Measurements from ENCODE around the gene CNTNAP5.

CNTNAP5 gene

DNA sequence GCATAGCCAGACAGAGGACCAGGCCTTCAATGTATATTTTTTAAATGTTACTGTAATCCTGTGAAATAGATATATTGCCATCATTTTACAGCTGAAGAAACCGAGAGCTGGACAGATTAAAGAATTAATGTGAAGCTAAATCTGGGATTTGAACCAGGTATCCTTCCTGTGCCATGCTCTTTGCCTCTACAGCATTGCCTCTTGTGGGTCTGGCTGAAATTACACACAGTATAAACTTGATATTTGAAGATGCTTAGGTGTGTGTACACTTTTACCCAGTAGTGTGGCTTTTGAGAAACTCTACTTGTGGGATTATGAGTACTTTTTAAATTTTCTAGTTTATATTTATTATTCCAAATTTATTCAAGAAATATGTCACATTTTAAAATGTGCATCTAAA, 264.5 kb downstream of the CNTNAP5 start:
- Histone ChIP-seq H3K27ac (ENCODE audit: low read length) (no peak overlapping the region), H3K79me2 (ENCODE audit: low read length) (no peaks in the 10 kb centered on the region), H3F3A (ENCODE audit: insufficient read depth, low read length) (no peaks in the 10 kb centered on the region), H4K20me1 (ENCODE audit: insufficient read depth, low read length) (no peaks in the 10 kb centered on the region), H2AFZ (ENCODE audit: low read length) (no peak overlapping the region), H3K27me3 (replicated peaks; ENCODE audit: insufficient read depth, low read length) (no peaks in the 10 kb centered on the region), H3K4me2 (ENCODE audit: low read depth, low read length) (no peak overlapping the region), H3K4me3 (ENCODE audit: low read length) (no peak overlapping the region), H3K4me1 (ENCODE audit: low read length) (no peaks in the 10 kb centered on the region), H3K9ac (ENCODE audit: low read length) (no peak overlapping the region), H3K9me3 (replicated peaks; ENCODE audit: insufficient read depth, low read length) (no peaks in the 10 kb centered on the region), H3K9me2 (replicated peaks; ENCODE audit: insufficient read depth, low read length) (no peaks in the 10 kb centered on the region), H3K36me3 (replicated peaks; ENCODE audit: insufficient read depth, low read length) (no peaks in the 10 kb centered on the region)
- DNase-seq: no peak
- TF ChIP-seq EZH2phosphoT487 (IDR thresholded peaks at IDR 0.05; ENCODE audit: low read length) (no peak), EZH2 (optimal IDR thresholded peaks at IDR 0.05; ENCODE audit: low read depth, low read length) (no peak)
- TF ChIP-seq, protein P1, sequence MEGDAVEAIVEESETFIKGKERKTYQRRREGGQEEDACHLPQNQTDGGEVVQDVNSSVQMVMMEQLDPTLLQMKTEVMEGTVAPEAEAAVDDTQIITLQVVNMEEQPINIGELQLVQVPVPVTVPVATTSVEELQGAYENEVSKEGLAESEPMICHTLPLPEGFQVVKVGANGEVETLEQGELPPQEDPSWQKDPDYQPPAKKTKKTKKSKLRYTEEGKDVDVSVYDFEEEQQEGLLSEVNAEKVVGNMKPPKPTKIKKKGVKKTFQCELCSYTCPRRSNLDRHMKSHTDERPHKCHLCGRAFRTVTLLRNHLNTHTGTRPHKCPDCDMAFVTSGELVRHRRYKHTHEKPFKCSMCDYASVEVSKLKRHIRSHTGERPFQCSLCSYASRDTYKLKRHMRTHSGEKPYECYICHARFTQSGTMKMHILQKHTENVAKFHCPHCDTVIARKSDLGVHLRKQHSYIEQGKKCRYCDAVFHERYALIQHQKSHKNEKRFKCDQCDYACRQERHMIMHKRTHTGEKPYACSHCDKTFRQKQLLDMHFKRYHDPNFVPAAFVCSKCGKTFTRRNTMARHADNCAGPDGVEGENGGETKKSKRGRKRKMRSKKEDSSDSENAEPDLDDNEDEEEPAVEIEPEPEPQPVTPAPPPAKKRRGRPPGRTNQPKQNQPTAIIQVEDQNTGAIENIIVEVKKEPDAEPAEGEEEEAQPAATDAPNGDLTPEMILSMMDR (IDR thresholded peaks at IDR 0.05; ENCODE audit: low read length): no peak

DNA sequence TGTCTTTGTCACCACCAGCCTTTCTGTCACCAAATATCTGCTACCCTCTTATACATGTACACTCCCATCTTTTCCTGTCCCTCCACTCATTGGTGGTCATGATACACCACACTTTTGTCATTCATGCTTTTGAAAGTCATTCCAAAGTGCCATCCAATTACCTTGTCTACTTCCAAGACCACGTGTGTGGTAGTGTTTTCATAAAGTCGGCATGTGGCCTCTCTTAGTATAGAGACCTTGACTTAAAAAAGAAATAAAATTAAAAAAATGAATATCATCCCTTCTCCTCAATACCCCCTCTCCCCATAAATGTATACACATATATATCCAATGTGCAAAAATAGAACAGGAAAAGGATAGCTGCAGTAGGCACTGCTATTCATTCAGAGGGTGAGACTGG, 271.4 kb downstream of the CNTNAP5 start:
- no peak overlapping the region for H3K4me3 ChIP-seq (ENCODE audit: low read length)
- no peaks in the 10 kb centered on the region for H3K79me2 ChIP-seq (ENCODE audit: low read length)
- DNase-seq: no peak
- no peaks in the 10 kb centered on the region for H3K9me3 ChIP-seq (replicated peaks; ENCODE audit: insufficient read depth, low read length)
- TF ChIP-seq EZH2 (optimal IDR thresholded peaks at IDR 0.05; ENCODE audit: low read depth, low read length) (no peak), EZH2phosphoT487 (IDR thresholded peaks at IDR 0.05; ENCODE audit: low read length) (no peak)
- TF ChIP-seq, protein P1 (IDR thresholded peaks at IDR 0.05; ENCODE audit: low read length): no peak
- H4K20me1 ChIP-seq (ENCODE audit: insufficient read depth, low read length): no peaks in the 10 kb centered on the region
- H3K36me3 ChIP-seq (replicated peaks; ENCODE audit: insufficient read depth, low read length): no peaks in the 10 kb centered on the region
- no peak overlapping the region for H2AFZ ChIP-seq (ENCODE audit: low read length)
- no peak overlapping the region for H3K9ac ChIP-seq (ENCODE audit: low read length)
- H3K9me2 ChIP-seq (replicated peaks; ENCODE audit: insufficient read depth, low read length): no peaks in the 10 kb centered on the region
- H3K4me1 ChIP-seq (ENCODE audit: low read length): peaks cover 4% of the 10 kb centered on the region
- H3K27me3 ChIP-seq (replicated peaks; ENCODE audit: insufficient read depth, low read length): no peaks in the 10 kb centered on the region
- H3K4me2 ChIP-seq (ENCODE audit: low read depth, low read length): no peak overlapping the region
- H3K27ac ChIP-seq (ENCODE audit: low read length): no peak overlapping the region
- no peaks in the 10 kb centered on the region for H3F3A ChIP-seq (ENCODE audit: insufficient read depth, low read length)

DNA sequence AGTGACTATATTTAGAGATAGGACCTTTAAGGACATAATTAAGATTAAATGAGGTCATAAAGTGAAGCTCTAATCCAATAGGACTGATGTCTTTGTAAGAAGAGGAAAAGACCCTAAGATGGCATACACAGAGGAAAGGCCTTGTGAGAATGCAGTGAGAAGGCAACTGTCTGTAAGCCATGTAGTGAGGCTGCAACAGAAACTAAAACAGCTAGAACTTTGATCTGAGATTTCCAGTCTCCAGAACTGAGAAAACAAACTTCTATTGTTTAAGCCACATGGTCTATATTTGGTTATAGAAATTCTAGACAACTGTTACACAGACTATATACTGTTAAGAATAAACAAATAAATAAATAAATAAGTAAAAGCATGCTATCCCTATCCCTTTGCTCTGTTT, 276.8 kb downstream of the CNTNAP5 start:
- H3F3A ChIP-seq (ENCODE audit: insufficient read depth, low read length): no peaks in the 10 kb centered on the region
- no peaks in the 10 kb centered on the region for H3K27me3 ChIP-seq (replicated peaks; ENCODE audit: insufficient read depth, low read length)
- peaks cover 25% of the 10 kb centered on the region for H3K4me1 ChIP-seq (ENCODE audit: low read length)
- H3K4me2 ChIP-seq (ENCODE audit: low read depth, low read length): peak overlapping the region; percentile 5; the same call in 1 of the 2 replicates
- no peaks in the 10 kb centered on the region for H3K79me2 ChIP-seq (ENCODE audit: low read length)
- no peaks in the 10 kb centered on the region for H3K36me3 ChIP-seq (replicated peaks; ENCODE audit: insufficient read depth, low read length)
- H3K9me3 ChIP-seq (replicated peaks; ENCODE audit: insufficient read depth, low read length): no peaks in the 10 kb centered on the region
- TF ChIP-seq EZH2 (optimal IDR thresholded peaks at IDR 0.05; ENCODE audit: low read depth, low read length) (no peak), EZH2phosphoT487 (IDR thresholded peaks at IDR 0.05; ENCODE audit: low read length) (no peak)
- TF ChIP-seq, protein P1 (IDR thresholded peaks at IDR 0.05; ENCODE audit: low read length): no peak
- peak overlapping the region; percentile 39; the same call in 1 of the 2 replicates for H3K27ac ChIP-seq (ENCODE audit: low read length)
- H3K9me2 ChIP-seq (replicated peaks; ENCODE audit: insufficient read depth, low read length): no peaks in the 10 kb centered on the region
- peak; percentile 60 for DNase-seq
- H3K9ac ChIP-seq (ENCODE audit: low read length): no peak overlapping the region
- H2AFZ ChIP-seq (ENCODE audit: low read length): no peak overlapping the region
- H4K20me1 ChIP-seq (ENCODE audit: insufficient read depth, low read length): no peaks in the 10 kb centered on the region
- H3K4me3 ChIP-seq (ENCODE audit: low read length): no peak overlapping the region

Data from MM.1S (cell line).